Keratinocyte (primary cell): ENCODE data around the gene NBPF26. TPM values are rescaled to one million over a fixed set of nuclear protein-coding genes. Genes with fewer than 3 reads are reported as not detected.
"Not testable (repeated sequence)": the region's sequence is repeated elsewhere in the genome, so short reads cannot be mapped to it uniquely, and the experiment has no call there.

Experiments
- DNase-seq: peaks from one replicate; pipeline ENCODE4 v3.0.0-alpha.2; 2011; ENCODE audit warnings: low read depth, missing footprints, low spot score
- FAIRE-seq: peaks from 2 replicates; lab custom pipeline; 2011; peaks lifted over from hg19 to GRCh38; lab: Jason Lieb, UNC
- H2AFZ ChIP-seq: 2 replicates; pipeline ENCODE4 v1.6.0; 2012; ENCODE audit warnings: low read length, control low read depth, inconsistent platforms; ENCODE audit not compliant: control insufficient read depth
- H3K27ac ChIP-seq: 2 replicates; pipeline ENCODE4 v1.5.1; 2011; ENCODE audit warnings: low read length; ENCODE audit not compliant: control insufficient read depth, insufficient read depth
- H3K27me3 ChIP-seq: 3 replicates; pipeline ENCODE4 v1.6.0; 2011; ENCODE audit warnings: low read length; ENCODE audit not compliant: control insufficient read depth, insufficient read depth; ENCODE audit errors: extremely low read depth
- H3K36me3 ChIP-seq, 2 experiments: 2 replicates in 1 of 2; 3 replicates in 1 of 2; pipeline ENCODE4 v1.5.1; 2011; ENCODE audit warnings: low read length in 2 of 2, mild to moderate bottlenecking in 1 of 2; ENCODE audit not compliant: control insufficient read depth in 2 of 2, insufficient read depth in 2 of 2; ENCODE audit errors: extremely low read depth in 1 of 2
- H3K4me1 ChIP-seq: 3 replicates; pipeline ENCODE4 v1.5.1; 2011; ENCODE audit warnings: low read length; ENCODE audit not compliant: control insufficient read depth, insufficient read depth; ENCODE audit errors: extremely low read depth
- H3K4me2 ChIP-seq: 3 replicates; pipeline ENCODE4 v1.6.0; 2011; ENCODE audit warnings: low read depth, low read length; ENCODE audit not compliant: control insufficient read depth, insufficient read depth; ENCODE audit errors: extremely low read depth
- H3K4me3 ChIP-seq, 3 experiments: fragments of 200-600 bp in 1 of 3; sonication (generic) in 1 of 3; 2 replicates in 2 of 3; 3 replicates in 1 of 3; pipeline ENCODE4 v1.5.1; 2011 to 2016; ENCODE audit warnings: low read length in 3 of 3, mild to moderate bottlenecking in 3 of 3, control low read depth in 2 of 3, inconsistent platforms in 1 of 3, low read depth in 1 of 3, mixed read lengths in 1 of 3, mixed run types in 1 of 3, moderate library complexity in 1 of 3; ENCODE audit not compliant: control insufficient read depth in 2 of 3, insufficient read depth in 2 of 3; ENCODE audit errors: extremely low read depth in 1 of 3
- H3K79me2 ChIP-seq: 2 replicates; pipeline ENCODE4 v1.6.0; 2012; ENCODE audit warnings: low read length; ENCODE audit not compliant: control insufficient read depth, insufficient read depth
- H3K9ac ChIP-seq: 3 replicates; pipeline ENCODE4 v1.6.0; 2011; ENCODE audit warnings: low read length; ENCODE audit not compliant: control insufficient read depth, insufficient read depth; ENCODE audit errors: extremely low read depth
- H3K9me1 ChIP-seq: 3 replicates; pipeline ENCODE4 v1.6.0; 2011; ENCODE audit warnings: low read length; ENCODE audit not compliant: control insufficient read depth, insufficient read depth; ENCODE audit errors: extremely low read depth
- H3K9me3 ChIP-seq: 2 replicates; pipeline ENCODE4 v1.5.1; 2012; ENCODE audit warnings: low read depth, low read length; ENCODE audit not compliant: control insufficient read depth
- H4K20me1 ChIP-seq: 3 replicates; pipeline ENCODE4 v1.6.0; 2011; ENCODE audit warnings: low read length; ENCODE audit not compliant: control insufficient read depth, insufficient read depth; ENCODE audit errors: extremely low read depth
- CTCF ChIP-seq, 3 experiments: IDR thresholded peaks in 1 of 3; conservative IDR thresholded peaks in 1 of 3; optimal IDR thresholded peaks in 1 of 3; 2 replicates in 2 of 3; 3 replicates in 1 of 3; pipeline versions ENCODE3 to v1.5.1; 2011; ENCODE audit warnings: low read length in 3 of 3, mild to moderate bottlenecking in 3 of 3, moderate library complexity in 2 of 3, control low read depth in 1 of 3, inconsistent platforms in 1 of 3; ENCODE audit not compliant: insufficient read depth in 2 of 3; ENCODE audit errors: extremely low read depth in 1 of 3
- dilution Hi-C: fragments of 300-500 bp; cut with MboI; formaldehyde crosslinking; loops from one replicate; pipeline ENCODE4 v1.7.0; 2020; ENCODE audit warnings: low sequenced_read_pairs; ENCODE audit not compliant: extremely low pct_ligation_motif_present
- polyA plus RNA-seq, 5 experiments: library from polyadenylated mRNA; depleted of rRNA in 3 of 5; stranded (reverse) in 3 of 5; stranded (forward) in 1 of 5; unstranded in 1 of 5; fragments of >200 nt; gene quantifications; 1 replicate in 1 of 5; 2 replicates in 3 of 5; 3 replicates in 1 of 5; pipeline versions ENCODE4 v1.2.1 to v1.2.3, GENCODE V29; 2011 to 2012; ENCODE audit warnings: missing spikeins in 2 of 5, low read depth in 1 of 5, low replicate concordance in 1 of 5

Gene NBPF26
- polyA plus RNA-seq, 1 donor (not counting 4 experiments of a cell fraction or from before 2014, with no cell fraction given) = 7.7 TPM

GRCh38 chr1:120844186-120844944 lies 120.6 kb downstream of the NBPF26 start:
- H3K9me3 ChIP-seq, H3K9me1 ChIP-seq, DNase-seq, FAIRE-seq, H4K20me1 ChIP-seq, H3K4me2 ChIP-seq, H2AFZ ChIP-seq, H3K27ac ChIP-seq, H3K27me3 ChIP-seq, H3K9ac ChIP-seq, H3K79me2 ChIP-seq, dilution Hi-C loops, H3K36me3 ChIP-seq, H3K4me1 ChIP-seq: not testable (repeated sequence)
- peak in 1 of 3 experiments; percentile 22 for TF ChIP-seq CTCF (optimal IDR thresholded peaks at IDR 0.05 in 1 of 3, IDR thresholded peaks at IDR 0.05 in 1 of 3, conservative IDR thresholded peaks at IDR 0.05 in 1 of 3; ENCODE audit: extremely low read depth in 1 of 3, insufficient read depth in 2 of 3, low read length in 3 of 3)
- H3K4me3 ChIP-seq = peak overlapping the region in 2 of 3 experiments; percentile 13 to 47

- H3K4me1 ChIP-seq, H3K36me3 ChIP-seq, H3K9me3 ChIP-seq, FAIRE-seq, H3K9ac ChIP-seq, H4K20me1 ChIP-seq, H3K27me3 ChIP-seq, H3K27ac ChIP-seq, H2AFZ ChIP-seq, DNase-seq, H3K4me2 ChIP-seq, H3K79me2 ChIP-seq, H3K9me1 ChIP-seq, dilution Hi-C loops: not testable (repeated sequence)
- H3K4me3 ChIP-seq = peak overlapping the region in 1 of 3 experiments; percentile 47
Measured at GRCh38 chr1:120844945-120845330, 121.2 kb downstream of the NBPF26 start.

GRCh38 chr1:120849400-120850286 lies 125.9 kb downstream of the NBPF26 start:
- FAIRE-seq, H3K9ac ChIP-seq, H3K9me3 ChIP-seq, H3K27me3 ChIP-seq, H3K79me2 ChIP-seq, H3K4me1 ChIP-seq, H4K20me1 ChIP-seq, H3K4me3 ChIP-seq, H3K4me2 ChIP-seq, H3K9me1 ChIP-seq, DNase-seq, H3K27ac ChIP-seq, dilution Hi-C loops, H3K36me3 ChIP-seq, H2AFZ ChIP-seq: not testable (repeated sequence)

- H3K4me2 ChIP-seq, H3K36me3 ChIP-seq, H3K9me1 ChIP-seq, dilution Hi-C loops, H3K27ac ChIP-seq, H3K4me3 ChIP-seq, H4K20me1 ChIP-seq, H3K27me3 ChIP-seq, H3K9me3 ChIP-seq, H2AFZ ChIP-seq, FAIRE-seq, DNase-seq, H3K79me2 ChIP-seq, H3K9ac ChIP-seq, H3K4me1 ChIP-seq: not testable (repeated sequence)
Measured at GRCh38 chr1:120850287-120850536, 126.5 kb downstream of the NBPF26 start.
